ENCODE data around the gene CCR5.

The CCR5 gene

GRCh38 chr3:46409739-46410489, 39.2 kb downstream of the CCR5 start:
- no peak for FAIRE-seq

- no peak for FAIRE-seq
Observed at GRCh38 chr3:46410669-46411068, 39.9 kb downstream of the CCR5 start.

DNA sequence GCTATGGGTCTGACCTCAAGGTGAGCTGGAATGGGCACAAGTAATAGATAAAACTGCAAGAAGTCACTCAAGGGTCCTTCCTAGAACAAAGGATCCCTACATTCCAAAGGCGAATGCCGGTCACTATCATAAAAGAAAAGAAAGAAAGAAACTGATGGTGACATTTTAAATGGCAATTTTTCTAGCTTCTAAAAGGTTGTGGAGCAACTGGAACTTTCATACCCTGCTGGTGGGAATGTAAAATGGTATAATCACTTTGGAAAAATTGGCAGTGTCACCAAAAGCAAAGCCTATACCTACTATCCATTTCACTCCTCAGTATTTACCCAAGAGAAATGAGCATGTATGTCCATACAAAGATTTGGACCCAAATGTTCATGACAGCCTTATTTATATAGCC, 40.5 kb downstream of the CCR5 start:
- FAIRE-seq, result no peak

DNA sequence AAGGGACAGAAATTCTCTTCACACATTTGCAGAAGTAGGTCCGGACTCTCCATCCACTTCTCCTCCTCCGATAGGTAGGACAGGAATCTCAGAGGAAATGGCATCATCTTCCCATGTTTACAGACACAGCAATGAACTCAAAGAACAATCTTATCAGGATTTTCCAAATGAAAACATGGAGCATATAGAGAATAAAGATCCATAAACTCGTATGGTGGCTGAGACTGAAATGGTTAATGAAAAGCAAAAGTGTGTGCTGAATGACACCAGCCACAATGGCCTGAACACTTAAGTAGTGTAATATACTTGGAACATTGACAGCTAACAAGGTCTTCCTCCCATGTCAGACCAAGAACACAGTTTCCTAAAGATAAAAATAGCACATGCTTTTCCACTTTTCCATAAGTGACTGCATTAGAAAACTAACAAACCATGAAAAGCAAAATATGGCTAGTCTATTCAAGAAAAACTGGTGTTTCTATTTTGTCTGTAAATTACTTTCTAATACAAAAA, 42.1 kb downstream of the CCR5 start:
- no peak for FAIRE-seq

DNA sequence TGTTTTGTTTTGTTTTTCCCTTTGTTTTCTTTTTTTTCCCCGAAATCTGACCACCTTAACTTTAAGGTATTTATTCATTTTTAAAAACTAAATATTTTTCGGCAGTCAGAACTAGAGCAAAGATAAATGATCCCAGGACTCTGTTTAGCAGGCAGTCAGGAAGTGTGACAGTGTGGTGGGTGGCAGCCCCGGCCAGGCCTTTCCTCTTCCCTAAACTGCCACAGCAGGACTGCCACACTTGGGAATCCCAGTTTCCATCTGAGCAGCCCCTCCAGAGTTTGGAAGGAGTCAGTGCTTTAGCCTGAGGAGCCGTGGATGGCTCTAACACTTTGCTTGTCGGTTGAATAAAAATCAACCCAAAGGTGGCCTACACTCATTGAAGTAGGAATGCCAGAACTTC, 43.2 kb downstream of the CCR5 start:
- no peak for FAIRE-seq

DNA sequence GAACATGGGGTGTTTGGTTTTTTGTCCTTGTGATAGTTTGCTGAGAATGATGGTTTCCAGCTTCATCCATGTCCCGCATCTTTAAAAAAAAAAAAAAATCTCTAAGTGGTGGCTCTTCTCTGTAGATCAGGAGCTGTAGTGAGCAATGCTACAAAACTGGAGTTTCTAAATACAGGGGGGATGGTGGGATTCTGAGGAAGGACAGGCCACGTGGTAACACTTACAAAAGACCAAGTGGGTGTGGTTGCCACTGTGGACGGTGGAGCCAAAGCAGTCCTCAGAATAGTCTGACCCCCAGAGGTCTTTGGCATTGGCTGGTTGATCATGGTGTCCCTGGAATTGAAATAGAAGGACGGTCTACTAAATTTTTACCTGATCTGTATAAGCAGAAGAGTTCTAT, 44.0 kb downstream of the CCR5 start:
- FAIRE-seq, result no peak

DNA sequence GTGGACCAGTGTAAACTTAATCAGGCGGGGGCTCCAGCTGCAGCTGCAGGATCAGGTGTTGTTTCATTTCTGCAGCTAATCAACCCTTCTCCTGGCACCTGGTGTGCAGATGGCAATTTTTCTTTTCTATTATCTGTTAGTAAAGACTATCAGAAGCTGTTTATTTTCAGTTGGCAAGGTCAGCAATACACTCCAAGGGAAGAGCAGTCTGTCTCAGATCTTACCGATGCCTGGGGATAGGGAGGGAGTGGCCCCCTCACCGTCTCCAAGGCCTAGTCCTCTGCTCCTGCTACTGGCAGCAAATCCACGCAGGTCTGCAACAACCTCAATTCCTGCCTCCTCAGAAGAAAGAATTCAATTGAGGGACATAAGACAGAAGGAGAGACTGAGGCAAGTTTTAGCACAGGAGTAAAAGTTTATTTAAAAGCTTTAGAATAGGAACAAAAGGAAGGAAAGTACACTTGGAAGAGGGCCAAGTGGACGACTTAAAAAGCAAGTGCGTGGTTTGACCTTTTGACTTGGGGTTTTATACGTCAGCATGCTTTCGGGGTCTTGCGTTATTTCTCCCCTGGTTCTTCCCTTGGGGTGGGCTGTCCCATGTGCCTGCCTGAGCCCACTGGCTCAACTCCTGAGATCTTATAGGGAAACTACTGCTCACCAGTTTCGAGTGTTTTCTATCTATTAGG, 45.5 kb downstream of the CCR5 start:
- no peak for FAIRE-seq

DNA sequence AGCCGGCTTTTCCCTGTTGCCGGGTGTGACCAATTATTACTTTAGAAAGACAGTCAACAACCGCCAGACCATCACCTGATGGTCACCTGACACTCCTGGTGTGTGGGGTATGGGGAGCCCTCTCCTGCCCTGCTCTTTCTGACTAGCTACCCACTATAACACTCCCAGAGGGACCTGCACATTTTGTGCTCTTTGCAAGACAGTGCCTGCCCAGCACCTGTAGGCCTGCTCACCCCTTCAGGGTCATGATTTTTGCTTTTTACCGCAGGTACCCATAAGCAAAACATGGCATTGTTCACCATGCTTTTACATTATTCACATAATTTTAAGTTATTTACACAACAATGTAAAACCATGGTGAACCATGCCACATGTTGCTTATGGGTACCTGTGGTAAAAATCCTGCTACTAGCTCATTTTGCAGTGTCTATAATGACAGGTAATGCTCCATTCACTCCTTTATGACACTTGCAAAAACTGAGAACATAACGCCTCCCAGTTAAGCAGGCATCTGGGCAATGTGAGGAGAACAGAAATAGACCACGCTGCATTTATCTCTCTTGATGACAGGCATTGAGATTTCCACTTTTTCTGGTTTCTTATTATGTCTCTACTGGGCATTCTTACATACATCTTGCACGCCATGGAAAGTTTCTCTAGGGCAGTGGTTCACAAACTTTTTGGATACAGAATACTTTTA, 46.2 kb downstream of the CCR5 start:
- FAIRE-seq, result no peak

GRCh38 chr3:46417841-46418611, 47.3 kb downstream of the CCR5 start:
- FAIRE-seq, result no peak

DNA sequence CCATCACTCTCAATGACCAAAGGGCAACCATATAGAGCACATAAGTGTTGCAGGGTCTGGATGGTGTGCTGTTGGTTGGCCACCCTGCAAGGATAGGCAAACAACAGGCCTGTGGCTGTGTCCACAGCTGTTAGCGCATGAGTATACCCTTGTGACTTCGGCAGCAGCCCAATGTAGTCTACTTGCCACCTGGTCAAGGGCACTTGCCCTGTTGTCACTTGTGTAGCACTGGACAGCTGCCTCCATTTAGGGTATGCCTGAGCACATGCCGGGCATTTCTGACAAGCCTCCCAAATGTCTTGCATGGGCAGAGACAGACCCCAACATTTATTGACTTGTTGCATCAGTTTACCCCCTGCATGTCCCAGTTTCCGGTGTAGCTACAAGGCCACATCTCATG, 49.1 kb downstream of the CCR5 start:
- no peak for FAIRE-seq

- no peak for FAIRE-seq
Observed at GRCh38 chr3:46420931-46421330, 50.2 kb downstream of the CCR5 start.

DNA sequence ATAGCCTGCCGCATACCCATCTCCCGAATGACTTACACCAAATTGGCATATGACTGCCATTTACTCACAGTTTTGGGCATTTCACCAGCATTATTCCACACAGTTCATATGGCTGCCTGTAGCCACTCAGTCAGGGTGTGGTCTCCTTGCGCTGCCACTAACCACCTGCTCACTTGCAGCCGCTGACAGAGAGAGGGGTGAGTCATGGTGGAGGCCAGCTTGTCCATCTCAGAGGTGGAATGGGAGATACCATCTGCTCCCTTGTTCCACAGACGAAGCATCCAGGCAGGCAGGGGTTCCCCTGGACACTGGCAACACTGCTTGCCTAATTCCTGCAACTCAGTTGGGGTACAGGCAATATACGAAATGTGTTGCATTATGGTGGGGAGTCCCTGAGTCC, 51.9 kb downstream of the CCR5 start:
- no peak for FAIRE-seq

GRCh38 chr3:46423588-46423987, 52.8 kb downstream of the CCR5 start:
- FAIRE-seq, result no peak
